Measurements from ENCODE around the gene RPS6KB2. TPM values are rescaled to one million over a fixed set of nuclear protein-coding genes. Genes with fewer than 3 reads are reported as not detected.

The RPS6KB2 gene
- polyA plus RNA-seq, 1 experiment: 59.9 TPM

- POLR2A ChIA-PET: no interaction called here
These were observed 34.3 kb upstream of the RPS6KB2 start for GRCh38 chr11:67393990-67394389.

GRCh38 chr11:67395555-67396258 lies 32.6 kb upstream of the RPS6KB2 start:
- H3K27me3 ChIP-seq (ENCODE audit: control insufficient read depth, insufficient read depth, low read length): no peaks in the 10 kb centered on the region
- no peak for TF ChIP-seq CTCF (IDR thresholded peaks at IDR 0.05; ENCODE audit: insufficient read depth, low read depth, low read length)
- H3K4me3 ChIP-seq (ENCODE audit: low read depth, low read length): no peak overlapping the region
- POLR2A ChIA-PET: no interaction called here
- H3K36me3 ChIP-seq (ENCODE audit: control insufficient read depth, insufficient read depth, low read length): peaks cover 34% of the 10 kb centered on the region
- CTCF ChIA-PET: interaction anchor here (1.7 kb wide), 1 partner anchor 132 kb away, joined by 3 read pairs; no protein-coding TSS in a partner anchor
- no peak for DNase-seq (ENCODE audit: low read depth)

More at GRCh38 chr11:67393990-67394389, 34.3 kb upstream of the RPS6KB2 start:
- no peaks in the 10 kb centered on the region for H3K27me3 ChIP-seq (ENCODE audit: control insufficient read depth, insufficient read depth, low read length)
- no peak for TF ChIP-seq CTCF (IDR thresholded peaks at IDR 0.05; ENCODE audit: insufficient read depth, low read depth, low read length)
- no peak for DNase-seq (ENCODE audit: low read depth)
- CTCF ChIA-PET: interaction anchor here (1.0 kb wide), 1 partner anchor 314 kb away, joined by 3 read pairs; no protein-coding TSS in a partner anchor
- no peak overlapping the region for H3K4me3 ChIP-seq (ENCODE audit: low read depth, low read length)
- H3K36me3 ChIP-seq (ENCODE audit: control insufficient read depth, insufficient read depth, low read length): peaks cover 27% of the 10 kb centered on the region

GRCh38 chr11:67396259-67396581 lies 32.1 kb upstream of the RPS6KB2 start:
- TF ChIP-seq CTCF (IDR thresholded peaks at IDR 0.05; ENCODE audit: insufficient read depth, low read depth, low read length): no peak
- Histone ChIP-seq H3K27me3 (ENCODE audit: control insufficient read depth, insufficient read depth, low read length) (no peaks in the 10 kb centered on the region), H3K4me3 (ENCODE audit: low read depth, low read length) (no peak overlapping the region), H3K36me3 (ENCODE audit: control insufficient read depth, insufficient read depth, low read length) (peaks cover 34% of the 10 kb centered on the region)
- ChIA-PET CTCF (interaction anchor here (0.6 to 2.3 kb wide), 3 partner anchors 45 to 162 kb away, joined by 3 to 9 read pairs (median 3); no protein-coding TSS in a partner anchor), POLR2A (no interaction called here)
- no peak for DNase-seq (ENCODE audit: low read depth)

- DNase-seq (ENCODE audit: low read depth): no peak
- no peak for TF ChIP-seq CTCF (IDR thresholded peaks at IDR 0.05; ENCODE audit: insufficient read depth, low read depth, low read length)
- H3K27me3 ChIP-seq (ENCODE audit: control insufficient read depth, insufficient read depth, low read length): no peaks in the 10 kb centered on the region
- no peak overlapping the region for H3K4me3 ChIP-seq (ENCODE audit: low read depth, low read length)
- peaks cover 34% of the 10 kb centered on the region for H3K36me3 ChIP-seq (ENCODE audit: control insufficient read depth, insufficient read depth, low read length)
- POLR2A ChIA-PET: no interaction called here
- CTCF ChIA-PET: interaction anchor here (0.6 to 2.5 kb wide), 5 partner anchors 14 to 161 kb away, joined by 3 to 9 read pairs (median 3); no protein-coding TSS in a partner anchor
These were observed 31.5 kb upstream of the RPS6KB2 start for GRCh38 chr11:67396587-67397389.

GRCh38 chr11:67397536-67397935 lies 30.8 kb upstream of the RPS6KB2 start:
- no peak for TF ChIP-seq CTCF (IDR thresholded peaks at IDR 0.05; ENCODE audit: insufficient read depth, low read depth, low read length)
- ChIA-PET POLR2A (no interaction called here), CTCF (interaction anchor here (0.6 to 2.5 kb wide), 5 partner anchors 15 to 73 kb away, joined by 3 to 9 read pairs (median 5); partner anchors contain the start of gene POLD4)
- Histone ChIP-seq H3K4me3 (ENCODE audit: low read depth, low read length) (no peak overlapping the region), H3K36me3 (ENCODE audit: control insufficient read depth, insufficient read depth, low read length) (peaks cover 34% of the 10 kb centered on the region), H3K27me3 (ENCODE audit: control insufficient read depth, insufficient read depth, low read length) (no peaks in the 10 kb centered on the region)
- DNase-seq (ENCODE audit: low read depth): no peak
